ENCODE results near the gene TARBP2.
A peak's percentile ranks its signal among the peaks of the same experiment; 100 is the strongest.

The TARBP2 gene, protein sequence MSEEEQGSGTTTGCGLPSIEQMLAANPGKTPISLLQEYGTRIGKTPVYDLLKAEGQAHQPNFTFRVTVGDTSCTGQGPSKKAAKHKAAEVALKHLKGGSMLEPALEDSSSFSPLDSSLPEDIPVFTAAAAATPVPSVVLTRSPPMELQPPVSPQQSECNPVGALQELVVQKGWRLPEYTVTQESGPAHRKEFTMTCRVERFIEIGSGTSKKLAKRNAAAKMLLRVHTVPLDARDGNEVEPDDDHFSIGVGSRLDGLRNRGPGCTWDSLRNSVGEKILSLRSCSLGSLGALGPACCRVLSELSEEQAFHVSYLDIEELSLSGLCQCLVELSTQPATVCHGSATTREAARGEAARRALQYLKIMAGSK

DNA sequence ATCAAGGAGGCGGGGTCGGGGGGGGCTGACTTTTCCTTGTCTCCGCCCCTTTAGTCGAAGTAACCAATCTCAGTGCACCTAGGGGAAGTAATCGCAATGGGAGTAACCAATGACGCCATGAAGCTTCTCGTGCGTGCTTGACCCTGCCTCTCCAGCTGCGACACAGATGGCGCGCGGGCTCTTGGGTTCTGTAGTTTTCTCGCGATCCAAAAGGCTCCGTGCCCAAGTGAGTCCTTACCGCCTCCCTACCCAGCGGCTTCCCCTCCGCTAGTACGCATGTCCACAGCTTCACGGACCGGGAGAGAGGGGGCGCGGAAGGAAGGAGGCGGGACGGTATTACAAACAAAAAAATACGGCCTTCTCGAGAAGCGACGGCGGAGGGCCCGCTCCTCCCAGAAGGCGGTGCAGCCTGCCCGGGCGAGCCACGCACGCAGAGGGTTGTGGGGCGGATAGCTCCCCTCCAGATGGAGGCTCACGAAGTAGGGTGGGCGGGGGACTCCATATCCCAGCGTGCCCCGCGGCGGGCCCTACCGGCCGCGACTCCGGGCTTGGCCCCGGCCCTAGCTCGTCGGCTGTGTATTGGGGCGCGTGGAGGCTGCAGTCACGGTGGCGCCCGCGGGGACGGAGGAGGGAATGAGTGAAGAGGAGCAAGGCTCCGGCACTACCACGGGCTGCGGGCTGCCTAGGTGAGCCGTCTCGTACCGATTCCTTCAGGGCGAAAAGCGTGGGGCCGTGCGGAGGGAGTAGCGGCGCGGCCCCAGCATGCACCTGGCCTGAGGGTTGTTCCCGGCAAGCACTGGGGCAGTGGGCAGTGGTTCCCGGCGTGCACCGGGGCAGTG is at the start of gene TARBP2:
TSS of gene TARBP2 (plus strand) at position 508 of the 839 bp plus-strand sequence. CDS start at position 634, 126 bp downstream.
- peak; percentile 99 for DNase-seq

DNA sequence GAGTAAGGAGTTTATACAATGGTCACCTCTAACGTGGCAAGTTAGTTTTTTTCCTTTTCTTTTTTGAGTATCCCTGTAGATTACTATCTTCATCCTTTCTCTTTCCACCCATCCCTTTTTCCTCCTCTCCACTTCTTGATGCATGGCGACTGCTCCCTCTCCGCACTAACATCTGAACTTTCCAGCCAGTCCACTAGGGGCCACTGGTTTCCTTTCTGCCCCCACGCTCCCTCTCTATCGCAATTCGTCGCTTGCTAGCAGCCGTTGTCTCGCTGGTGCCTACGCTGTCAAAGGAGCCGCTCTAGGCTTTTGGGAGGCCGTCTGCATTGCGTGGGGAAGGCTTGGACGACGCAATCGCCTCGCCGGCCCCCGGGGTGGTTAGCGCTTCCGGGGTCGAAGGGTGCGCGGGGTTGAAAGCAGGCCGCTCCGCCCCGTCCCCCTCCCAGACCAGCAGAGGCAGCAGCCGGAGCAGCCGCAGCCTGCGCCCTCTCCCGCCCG is 49.4 kb upstream of the TARBP2 start, which contains the start of gene PCBP2:
TSS of gene PCBP2 (plus strand) at position 442 of the 498 bp plus-strand sequence. CDS start 2,699 bp downstream, outside the sequence.
- peak; percentile 98 for DNase-seq

DNA sequence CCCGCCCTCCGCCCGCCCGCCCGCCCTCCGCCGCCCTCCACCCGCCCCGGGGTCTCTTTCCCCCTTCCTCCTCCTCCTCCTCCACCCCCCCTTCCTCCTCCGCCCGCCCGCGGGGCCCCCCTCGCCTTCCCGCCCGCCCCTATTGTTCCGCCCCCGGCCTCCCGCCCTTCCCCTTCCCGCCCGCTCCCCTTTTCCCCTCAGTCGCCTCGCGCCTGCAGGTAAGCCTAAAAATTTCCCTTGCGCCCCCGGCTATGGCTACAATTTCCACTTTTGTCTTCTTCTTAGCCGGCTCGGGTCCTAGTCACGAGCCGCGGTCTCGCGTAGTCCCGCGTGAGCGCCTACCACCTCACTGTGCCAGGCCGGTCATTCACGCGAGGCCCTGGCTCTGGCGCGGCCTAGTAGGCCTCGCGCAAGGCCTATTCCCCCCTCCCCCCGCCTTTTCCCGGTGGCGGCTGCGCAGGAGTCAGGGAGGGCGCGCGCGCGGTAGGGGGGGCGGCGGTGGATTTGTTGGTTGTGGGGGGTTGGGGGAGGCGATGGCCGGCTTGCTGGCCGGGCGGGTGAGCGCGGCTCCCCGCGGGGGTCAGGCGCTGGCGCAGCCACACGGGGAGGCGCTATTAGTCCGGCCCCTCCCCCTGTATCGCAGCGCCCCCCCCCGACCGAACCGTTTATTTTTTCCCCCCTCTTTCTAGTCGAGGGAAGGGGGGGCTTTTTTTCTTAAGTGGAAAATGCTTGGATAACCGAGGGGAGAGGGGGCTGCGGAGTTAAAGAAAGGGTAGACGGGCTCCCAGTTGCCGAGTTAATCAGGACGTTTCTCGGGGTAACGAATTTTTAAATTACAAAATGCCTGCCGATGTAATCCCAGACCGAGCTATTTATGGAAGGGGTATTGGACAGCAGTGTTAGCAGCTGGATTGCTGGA is 48.7 kb upstream of the TARBP2 start:
- peak; percentile 43 for DNase-seq

DNA sequence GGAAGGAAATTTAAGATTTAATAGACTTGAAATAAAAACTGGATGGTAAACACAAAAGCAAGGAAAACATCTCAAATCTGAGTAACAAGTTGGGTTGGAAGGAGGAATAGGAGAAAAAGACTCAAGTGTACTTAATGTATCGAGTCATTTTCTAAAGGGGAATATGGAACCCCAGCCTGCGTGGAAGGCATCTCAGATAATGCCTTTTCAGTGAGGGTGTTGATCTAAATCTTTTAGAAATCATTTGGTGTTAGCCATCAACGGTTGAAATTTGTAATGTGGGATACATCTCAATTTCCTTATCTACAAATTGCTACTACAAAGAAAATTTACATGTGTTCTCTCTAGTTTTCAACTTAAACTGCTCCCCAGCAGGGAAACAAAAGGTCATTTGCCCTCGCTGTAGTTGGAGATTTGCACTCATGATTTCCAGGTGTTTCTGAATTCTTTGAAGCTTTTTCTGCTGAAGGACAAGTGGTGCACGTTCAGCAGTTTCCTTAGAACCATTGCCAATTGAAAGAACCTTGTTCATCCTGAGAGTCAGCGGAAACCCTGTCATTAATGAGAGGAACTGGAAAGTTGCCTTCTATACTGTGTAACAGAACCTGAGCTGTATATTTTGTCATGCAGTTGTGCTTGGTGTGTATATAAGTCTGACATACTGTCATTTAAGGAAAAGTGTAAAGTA is 47.0 kb upstream of the TARBP2 start:
- no peak for DNase-seq

DNA sequence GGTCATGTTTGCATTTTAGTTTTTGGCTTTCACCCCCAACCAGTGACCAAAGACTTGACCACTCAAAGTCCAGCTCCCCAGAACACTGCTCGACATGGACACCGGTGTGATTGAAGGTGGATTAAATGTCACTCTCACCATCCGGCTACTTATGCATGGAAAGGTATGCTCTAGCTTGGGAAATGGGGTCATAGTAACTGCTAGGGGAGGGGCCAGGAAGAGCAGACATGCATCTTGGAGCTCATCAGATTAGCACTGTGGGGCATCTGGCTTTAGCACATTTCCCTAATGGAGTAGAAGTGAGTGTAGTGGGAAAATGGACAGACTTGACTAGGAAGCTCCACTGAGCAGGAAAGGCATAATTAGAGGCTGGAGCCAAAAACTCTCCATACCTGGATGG is 46.4 kb upstream of the TARBP2 start:
- no peak for DNase-seq

DNA sequence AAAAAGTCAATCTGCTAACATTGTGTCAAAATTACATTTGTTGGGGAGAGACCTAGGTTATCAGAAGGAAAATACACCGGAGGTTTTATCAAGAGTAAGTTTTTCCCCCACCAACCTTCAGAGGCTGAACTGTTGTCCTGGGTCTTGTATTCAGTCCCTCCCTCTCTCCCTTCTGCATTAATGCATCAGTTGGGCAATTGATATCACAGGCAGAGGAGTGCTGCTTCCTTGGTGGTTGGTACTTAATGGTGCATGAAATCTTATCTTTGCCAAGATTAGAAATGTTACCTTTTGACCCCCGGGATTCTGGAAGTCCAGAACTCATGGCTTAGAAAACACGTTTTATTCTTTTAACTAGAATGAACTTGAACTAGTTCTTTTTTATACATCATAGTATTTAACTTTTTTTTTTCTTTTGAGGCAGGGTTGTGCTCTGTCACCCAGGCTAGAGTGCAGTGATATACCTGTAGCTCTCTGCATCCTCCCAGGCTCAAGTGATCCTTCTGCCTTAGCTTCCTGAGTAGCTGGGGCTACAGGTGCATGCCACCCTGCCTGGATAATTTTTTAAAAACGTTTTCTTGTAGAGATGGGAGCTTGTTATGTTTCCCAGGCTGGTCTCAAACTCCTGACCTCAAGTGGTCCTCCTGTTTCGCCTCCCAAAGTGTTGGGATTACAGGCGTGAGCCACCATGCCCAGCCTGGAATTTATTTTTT is 44.3 kb upstream of the TARBP2 start:
- no peak for DNase-seq

DNA sequence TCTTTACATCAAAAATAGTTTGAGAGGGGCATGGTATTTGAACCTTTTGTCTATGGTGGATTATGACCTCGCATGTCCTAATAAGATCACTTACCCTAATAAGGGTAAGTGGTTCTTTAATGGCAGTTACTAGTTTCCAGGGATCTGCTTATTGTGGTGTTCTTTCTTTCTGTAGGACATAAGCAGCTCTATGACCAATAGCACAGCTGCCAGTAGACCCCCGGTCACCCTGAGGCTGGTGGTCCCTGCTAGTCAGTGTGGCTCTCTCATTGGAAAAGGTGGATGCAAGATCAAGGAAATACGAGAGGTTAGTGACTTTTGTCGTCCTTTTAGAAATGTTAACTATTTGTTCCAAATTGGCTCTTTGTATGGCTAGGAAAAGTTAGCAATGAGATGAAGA is 42.0 kb upstream of the TARBP2 start:
- no peak for DNase-seq

DNA sequence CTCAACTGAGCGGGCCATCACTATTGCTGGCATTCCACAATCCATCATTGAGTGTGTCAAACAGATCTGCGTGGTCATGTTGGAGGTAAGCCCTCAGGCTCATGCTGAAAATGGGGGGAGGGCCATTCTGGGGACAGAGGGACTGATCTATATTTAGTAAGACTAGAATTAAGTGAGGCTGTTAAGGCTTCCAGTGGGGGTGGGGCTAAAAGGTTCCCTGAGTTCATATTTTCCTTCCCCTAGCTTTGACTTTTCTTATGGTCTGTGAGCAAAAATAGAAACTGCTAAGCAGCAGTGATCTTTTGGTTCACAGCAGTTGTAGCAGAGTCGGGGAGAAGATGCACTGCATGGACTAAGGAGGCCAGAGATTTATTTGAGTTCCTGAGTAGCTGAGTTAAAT is 40.0 kb upstream of the TARBP2 start:
- DNase-seq, result no peak

DNA sequence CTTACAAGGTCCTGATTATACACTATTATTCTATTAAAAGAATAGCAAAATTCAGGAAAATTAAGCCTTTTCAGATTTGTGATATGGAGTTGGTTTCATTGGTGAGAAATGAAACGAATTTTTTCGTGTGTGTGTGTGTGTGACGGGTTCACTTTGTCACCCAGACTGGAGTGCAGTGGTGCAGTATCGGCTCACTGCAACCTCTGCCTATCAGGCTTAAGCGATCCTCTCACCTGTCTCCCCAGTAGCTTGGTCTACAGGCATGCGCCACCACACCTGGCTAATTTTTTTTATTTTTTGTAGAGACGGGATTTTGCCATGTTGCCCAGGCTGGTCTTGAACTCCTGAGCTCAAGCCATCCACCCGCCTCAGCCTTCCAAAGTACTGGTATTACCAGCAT is 39.5 kb upstream of the TARBP2 start:
- DNase-seq, result no peak

DNA sequence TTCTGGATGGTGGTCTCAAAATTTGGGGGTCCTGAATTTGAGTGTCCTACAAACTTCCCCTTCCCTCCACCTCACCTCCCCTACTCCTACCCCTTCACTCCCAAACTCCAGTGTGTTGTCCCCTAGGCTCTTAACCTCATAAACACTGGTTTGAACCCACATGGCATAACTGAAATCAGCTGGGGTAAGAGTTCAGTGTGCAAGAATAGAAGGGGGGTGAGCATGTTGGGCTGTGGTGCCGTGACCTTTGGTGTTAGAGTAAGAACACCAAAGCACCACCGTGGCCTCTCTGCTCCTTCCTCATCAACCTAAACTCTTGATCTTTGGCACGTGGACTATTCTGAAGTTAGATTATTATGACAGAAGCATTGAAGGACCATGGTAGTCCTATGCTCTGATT is 38.1 kb upstream of the TARBP2 start:
- no peak for DNase-seq

DNA sequence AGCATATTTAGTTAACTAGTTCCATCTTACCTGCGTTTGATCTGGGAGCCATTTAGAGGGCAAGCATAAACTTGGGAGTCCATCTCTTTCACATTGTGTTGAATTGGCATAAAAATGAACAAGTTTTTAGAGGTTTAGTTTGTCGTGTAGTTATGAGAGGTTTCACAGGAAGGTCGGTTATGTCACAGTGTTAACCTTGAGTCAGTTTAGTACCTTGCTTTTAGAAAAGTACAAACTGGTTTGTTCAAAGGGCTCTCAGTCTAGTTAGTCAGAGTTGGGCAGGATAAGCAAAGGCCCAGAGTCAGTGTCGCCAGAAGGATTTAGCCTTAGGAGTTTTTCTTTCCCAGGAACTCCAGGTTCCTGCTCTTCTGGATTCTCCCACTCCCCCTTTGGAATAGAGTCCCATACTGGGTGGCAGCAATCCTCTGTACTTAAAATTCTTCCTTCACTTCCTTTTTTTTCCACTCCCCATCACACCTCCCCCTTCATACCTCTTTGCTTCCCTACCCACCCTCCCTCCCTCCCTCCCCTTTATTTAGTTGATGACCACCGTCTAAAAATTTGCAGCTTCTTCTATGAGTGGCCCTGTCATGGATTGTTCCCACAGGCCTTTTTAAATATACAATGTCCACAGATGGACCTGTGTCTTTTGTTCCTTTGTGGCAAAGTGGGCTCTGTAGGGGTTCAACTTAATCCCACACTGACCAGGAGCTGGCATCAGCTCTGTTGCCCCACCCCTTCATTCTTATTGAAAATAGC is 37.1 kb upstream of the TARBP2 start:
- no peak for DNase-seq

DNA sequence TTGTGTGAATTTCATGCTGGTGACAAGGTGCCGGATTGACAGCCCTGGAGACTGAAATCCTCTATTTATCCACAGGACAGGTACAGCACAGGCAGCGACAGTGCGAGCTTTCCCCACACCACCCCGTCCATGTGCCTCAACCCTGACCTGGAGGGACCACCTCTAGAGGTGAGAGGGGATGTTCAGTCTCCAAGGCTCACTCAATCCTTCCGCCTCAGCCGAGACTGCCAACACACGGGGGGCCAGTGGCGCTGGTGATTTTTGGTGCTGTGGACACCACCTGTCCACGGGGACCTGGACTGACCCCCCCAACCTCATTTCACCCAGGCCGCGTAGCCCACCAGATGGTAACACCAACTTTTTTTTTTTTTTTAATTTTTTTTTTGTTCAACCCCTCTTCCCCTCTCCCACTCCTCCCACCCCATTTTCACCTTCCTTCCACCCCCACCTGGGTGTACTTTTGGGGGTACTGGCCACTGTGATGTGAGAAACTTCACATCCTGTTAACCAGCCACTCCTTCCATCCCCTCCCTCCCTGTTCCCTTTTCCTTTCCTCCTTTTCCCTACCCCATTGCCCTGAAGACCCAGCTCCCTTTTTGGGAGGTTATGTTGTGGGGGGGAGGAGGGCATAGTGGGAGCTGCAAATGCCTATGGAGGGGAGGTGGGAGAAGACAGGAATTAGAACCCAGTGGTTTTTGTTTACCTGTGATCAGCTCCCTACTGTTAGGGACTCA is 36.2 kb upstream of the TARBP2 start:
- no peak for DNase-seq

DNA sequence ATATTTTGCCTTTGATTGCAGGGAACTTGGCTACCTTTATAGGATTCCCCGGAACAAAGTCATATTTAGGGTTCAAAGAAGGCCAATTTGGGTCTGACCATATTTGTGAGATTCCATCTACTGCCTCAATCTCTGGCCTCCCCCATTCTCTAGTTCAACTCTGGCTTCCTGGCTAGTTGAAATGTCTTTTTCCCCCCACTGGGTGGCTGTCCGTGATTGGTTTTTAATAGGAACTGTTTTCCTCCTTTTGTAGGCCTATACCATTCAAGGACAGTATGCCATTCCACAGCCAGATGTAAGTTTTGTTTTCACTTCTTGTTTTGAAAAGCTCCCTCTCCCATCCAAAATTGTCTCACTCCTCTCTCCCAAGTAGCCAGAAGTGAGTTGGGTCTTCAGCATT is 35.4 kb upstream of the TARBP2 start:
- DNase-seq, result no peak

DNA sequence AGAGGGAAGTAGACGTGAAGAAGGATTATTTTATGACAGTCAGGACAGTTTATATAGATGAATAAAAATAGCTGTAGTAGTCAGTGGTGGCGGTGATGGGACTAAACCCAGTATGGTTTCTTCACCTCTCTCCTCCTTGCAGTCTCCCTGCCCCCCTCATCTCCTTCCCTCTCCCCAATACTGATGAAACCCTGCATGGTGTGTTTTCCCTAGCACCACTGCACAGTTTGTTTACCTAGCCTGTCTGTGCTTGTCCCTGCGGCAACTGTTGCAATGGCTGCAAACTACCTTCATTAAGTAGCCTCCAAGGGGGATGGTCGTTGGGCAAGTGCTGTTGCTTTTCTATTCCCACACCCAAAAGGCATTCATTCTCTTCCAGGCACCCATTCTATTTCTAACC is 34.4 kb upstream of the TARBP2 start:
- no peak for DNase-seq

DNA sequence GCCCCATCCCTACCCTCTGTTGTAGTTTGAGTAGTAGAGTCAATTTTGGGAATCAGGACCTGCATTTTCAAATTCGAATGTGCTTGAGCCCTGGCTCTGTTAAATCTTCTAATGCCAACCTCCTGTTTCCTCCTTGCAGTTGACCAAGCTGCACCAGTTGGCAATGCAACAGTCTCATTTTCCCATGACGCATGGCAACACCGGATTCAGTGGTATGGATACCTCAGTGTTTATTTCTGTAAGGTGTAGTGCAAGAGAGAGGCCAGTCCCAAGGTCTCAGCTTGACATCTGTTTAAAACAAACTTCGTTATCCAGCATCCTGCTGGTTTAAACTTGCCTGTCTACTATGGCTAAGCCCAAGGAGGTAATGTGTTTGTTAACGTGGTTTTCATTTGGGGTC is 34.0 kb upstream of the TARBP2 start:
- no peak for DNase-seq

DNA sequence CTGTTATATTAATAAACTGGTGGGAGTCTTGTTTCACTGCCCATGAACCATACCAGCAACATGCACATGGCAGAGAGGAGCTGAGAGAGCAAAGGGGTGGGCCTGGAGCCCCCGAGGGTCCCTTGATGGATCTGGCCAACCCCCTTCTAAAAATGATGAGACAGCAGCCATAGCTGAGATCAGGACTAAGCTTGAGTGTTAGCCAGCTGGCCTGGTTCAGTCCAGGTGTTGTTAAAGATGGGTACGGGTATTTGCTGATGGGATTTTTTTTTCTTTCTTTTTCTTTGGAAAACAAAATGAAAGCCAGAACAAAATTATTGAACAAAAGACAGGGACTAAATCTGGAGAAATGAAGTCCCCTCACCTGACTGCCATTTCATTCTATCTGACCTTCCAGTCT is 33.2 kb upstream of the TARBP2 start:
- DNase-seq, result no peak

DNA sequence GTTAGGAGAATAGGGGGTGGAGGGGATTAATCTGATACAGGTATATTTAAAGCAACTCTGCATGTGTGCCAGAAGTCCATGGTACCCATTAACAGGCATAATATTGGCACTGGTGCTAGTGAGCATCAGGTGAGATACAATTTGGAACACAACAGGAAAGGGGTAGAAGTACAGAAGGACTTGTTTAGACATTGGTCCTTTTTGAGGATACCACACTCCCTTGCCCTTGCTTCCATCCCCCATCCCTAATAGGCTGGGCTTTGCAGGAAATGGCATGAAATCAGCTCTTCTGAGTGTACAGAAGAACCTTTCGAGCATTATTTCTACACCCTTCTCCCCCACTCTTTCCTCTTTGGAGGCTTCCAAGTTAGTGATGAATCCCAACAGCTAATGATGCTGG is 32.8 kb upstream of the TARBP2 start:
- DNase-seq, result no peak

DNA sequence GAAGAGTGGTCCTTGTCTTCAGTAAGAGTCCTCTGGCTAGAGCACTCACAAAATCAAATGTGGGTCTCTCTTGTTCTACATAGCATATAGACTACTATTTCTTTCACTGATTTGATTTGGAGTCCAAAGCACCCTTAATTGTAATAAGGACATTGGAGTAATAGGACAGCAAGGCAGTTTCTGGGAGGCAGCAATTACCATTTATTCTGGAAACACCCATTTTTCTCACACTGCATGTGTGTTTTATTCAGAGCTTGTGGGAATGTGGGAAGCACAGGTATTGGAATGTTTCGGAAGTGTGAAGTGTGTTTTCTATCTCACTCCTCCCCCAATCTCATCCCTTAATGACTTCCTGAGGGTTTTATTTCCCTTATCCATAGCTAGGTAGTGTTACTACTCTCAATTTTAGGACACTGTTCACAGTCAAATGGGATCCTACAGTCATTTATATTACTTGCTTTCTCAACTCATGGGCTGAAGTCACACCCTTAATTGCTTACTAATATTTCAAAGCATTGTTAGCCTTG is 29.0 kb upstream of the TARBP2 start:
- no peak for DNase-seq

DNA sequence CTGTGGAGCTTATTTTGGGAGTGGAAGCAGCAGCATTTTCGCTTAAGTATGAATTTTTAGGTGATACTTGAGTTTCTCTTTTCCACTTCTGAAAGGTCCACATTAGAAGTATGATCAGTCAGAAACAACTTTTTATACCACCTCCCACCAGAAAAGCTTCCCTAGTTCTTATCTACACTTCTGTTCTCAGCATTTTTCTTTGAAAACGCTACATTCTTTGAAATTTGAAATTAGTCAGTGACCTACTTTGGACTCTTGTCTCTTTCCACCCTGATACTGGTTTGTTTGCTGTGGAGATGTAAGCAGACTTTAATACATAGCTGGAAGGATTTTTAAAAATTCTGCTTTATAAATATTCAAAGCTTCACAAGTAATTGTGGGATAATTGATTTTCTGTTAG is 27.0 kb upstream of the TARBP2 start:
- no peak for DNase-seq

DNA sequence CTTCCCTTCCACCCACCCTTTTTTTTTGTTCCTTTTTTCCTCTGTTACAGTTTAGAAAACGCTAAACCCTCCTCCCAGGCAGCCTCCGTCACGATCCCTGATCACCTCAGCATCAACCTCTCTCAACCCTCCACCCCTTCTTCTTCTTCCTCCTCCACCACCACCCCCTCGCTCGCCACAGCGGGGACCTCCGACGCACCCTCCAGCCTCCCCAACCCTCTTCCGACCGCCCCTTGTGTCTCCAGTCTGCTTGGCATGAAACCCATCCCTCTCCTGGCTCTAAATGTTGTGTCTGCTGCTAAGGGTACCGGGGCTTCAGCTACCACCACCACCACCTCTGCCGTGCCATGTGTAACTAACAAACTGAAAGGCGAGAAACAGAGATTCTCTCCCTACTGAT is 26.3 kb upstream of the TARBP2 start:
- no peak for DNase-seq

All from NCI-H2107 (cell line).